NCI-H2081 (cell line): ENCODE results near the gene IFI44.

Source experiments
- DNase-seq, 2 experiments: peaks; one replicate each; lab custom pipeline; 2025; lab: John Stamatoyannopoulos, UW

Gene IFI44

GRCh38 chr1:78703806-78704205, 54.2 kb downstream of the IFI44 start:
- DNase-seq, result no peak

- no peak for DNase-seq
These were observed 62.9 kb downstream of the IFI44 start for GRCh38 chr1:78712467-78713051.

- no peak for DNase-seq
These were observed 63.7 kb downstream of the IFI44 start for GRCh38 chr1:78713297-78713696.
